GM10248 (cell line): ENCODE measurements around the gene C9orf50.

ENCODE experiments used
- CTCF ChIA-PET: fragments of 300-600 bp; sonication (Branson Sonifier 250); formaldehyde crosslinking; extraction: SDS; loops from one replicate; lab custom pipeline; 2021; ENCODE audit warnings: antibody characterized with exemption; lab: Yijun Ruan, JAX
- POLR2A ChIA-PET: fragments of 350-650 bp; sonication (Branson Sonifier 250); formaldehyde crosslinking; extraction: SDS; loops from one replicate; lab custom pipeline; 2020; ENCODE audit warnings: antibody characterized with exemption; lab: Yijun Ruan, JAX
- DNase-seq: peaks from one replicate; pipeline ENCODE4 v3.0.0; 2012; ENCODE audit errors: extremely low spot score
- TF ChIP-seq, protein P1 (sequence below): IDR thresholded peaks from 2 replicates; pipeline ENCODE4 v1.5.1; 2012; ENCODE audit warnings: mild to moderate bottlenecking, low read depth; ENCODE audit errors: extremely low read depth, missing control alignments, control extremely low read depth

C9orf50 gene

GRCh38 chr9:129598089-129598596, 22.8 kb downstream of the C9orf50 start:
- no peak for DNase-seq
- POLR2A ChIA-PET = no interaction called here
- TF ChIP-seq, protein P1, sequence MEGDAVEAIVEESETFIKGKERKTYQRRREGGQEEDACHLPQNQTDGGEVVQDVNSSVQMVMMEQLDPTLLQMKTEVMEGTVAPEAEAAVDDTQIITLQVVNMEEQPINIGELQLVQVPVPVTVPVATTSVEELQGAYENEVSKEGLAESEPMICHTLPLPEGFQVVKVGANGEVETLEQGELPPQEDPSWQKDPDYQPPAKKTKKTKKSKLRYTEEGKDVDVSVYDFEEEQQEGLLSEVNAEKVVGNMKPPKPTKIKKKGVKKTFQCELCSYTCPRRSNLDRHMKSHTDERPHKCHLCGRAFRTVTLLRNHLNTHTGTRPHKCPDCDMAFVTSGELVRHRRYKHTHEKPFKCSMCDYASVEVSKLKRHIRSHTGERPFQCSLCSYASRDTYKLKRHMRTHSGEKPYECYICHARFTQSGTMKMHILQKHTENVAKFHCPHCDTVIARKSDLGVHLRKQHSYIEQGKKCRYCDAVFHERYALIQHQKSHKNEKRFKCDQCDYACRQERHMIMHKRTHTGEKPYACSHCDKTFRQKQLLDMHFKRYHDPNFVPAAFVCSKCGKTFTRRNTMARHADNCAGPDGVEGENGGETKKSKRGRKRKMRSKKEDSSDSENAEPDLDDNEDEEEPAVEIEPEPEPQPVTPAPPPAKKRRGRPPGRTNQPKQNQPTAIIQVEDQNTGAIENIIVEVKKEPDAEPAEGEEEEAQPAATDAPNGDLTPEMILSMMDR = no peak
- CTCF ChIA-PET = interaction anchor here (0.9 to 2.9 kb wide), 3 partner anchors 26 to 465 kb away, joined by 3 to 6 read pairs (median 3); no protein-coding TSS in a partner anchor

GRCh38 chr9:129597355-129598088, 23.4 kb downstream of the C9orf50 start:
- CTCF ChIA-PET = interaction anchor here (0.9 to 2.9 kb wide), 7 partner anchors 13 to 466 kb away, joined by 3 to 14 read pairs (median 6); no protein-coding TSS in a partner anchor

GRCh38 chr9:129596541-129597331, 24.2 kb downstream of the C9orf50 start:
- POLR2A ChIA-PET = no interaction called here
- CTCF ChIA-PET = interaction anchor here (0.9 to 2.7 kb wide), 12 partner anchors 9 to 471 kb away, joined by 3 to 14 read pairs (median 5); no protein-coding TSS in a partner anchor
- DNase-seq = no peak
- TF ChIP-seq, protein P1 = no peak

More at GRCh38 chr9:129597355-129598088, 23.4 kb downstream of the C9orf50 start:
- peak; percentile 76 for DNase-seq
- POLR2A ChIA-PET = no interaction called here
- TF ChIP-seq, protein P1 = no peak

GRCh38 chr9:129595903-129596540, 24.9 kb downstream of the C9orf50 start:
- TF ChIP-seq, protein P1 = no peak
- ChIA-PET CTCF (interaction anchor here (0.7 to 2.7 kb wide), 12 partner anchors 10 to 471 kb away, joined by 3 to 14 read pairs (median 4); no protein-coding TSS in a partner anchor), POLR2A (interaction anchor here (0.8 kb wide), 1 partner anchor 93 kb away, joined by 5 read pairs; no protein-coding TSS in a partner anchor)
- no peak for DNase-seq

DNA sequence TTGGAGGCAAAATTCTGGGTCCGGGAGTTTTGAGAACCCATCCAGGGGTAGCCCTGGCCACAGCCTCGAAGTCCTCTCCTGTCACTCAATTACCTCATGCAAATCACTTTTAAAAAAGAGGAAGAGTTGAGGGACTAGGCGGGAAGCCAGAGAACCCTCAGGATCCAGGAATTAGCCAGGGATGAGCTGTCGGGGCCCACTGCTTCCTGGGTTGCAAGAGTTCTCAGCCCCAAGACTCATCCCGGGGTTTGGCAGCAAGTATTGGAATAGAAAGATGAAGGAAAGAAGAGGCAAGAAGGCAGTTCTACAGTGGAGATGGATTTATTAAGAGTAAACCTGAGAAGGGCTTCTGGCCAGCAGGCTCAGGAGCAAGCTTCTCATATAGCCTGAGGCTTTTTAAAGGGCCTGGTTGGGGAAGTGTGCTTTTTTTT, 25.6 kb downstream of the C9orf50 start:
- POLR2A ChIA-PET = interaction anchor here (0.8 kb wide), 1 partner anchor 92 kb away, joined by 5 read pairs; no protein-coding TSS in a partner anchor
- CTCF ChIA-PET = interaction anchor here (0.7 to 2.7 kb wide), 9 partner anchors 9 to 470 kb away, joined by 3 to 14 read pairs (median 5); no protein-coding TSS in a partner anchor
- TF ChIP-seq, protein P1 = no peak
- DNase-seq = no peak
